ENCODE measurements around the gene ZBP1.

The ZBP1 gene

DNA sequence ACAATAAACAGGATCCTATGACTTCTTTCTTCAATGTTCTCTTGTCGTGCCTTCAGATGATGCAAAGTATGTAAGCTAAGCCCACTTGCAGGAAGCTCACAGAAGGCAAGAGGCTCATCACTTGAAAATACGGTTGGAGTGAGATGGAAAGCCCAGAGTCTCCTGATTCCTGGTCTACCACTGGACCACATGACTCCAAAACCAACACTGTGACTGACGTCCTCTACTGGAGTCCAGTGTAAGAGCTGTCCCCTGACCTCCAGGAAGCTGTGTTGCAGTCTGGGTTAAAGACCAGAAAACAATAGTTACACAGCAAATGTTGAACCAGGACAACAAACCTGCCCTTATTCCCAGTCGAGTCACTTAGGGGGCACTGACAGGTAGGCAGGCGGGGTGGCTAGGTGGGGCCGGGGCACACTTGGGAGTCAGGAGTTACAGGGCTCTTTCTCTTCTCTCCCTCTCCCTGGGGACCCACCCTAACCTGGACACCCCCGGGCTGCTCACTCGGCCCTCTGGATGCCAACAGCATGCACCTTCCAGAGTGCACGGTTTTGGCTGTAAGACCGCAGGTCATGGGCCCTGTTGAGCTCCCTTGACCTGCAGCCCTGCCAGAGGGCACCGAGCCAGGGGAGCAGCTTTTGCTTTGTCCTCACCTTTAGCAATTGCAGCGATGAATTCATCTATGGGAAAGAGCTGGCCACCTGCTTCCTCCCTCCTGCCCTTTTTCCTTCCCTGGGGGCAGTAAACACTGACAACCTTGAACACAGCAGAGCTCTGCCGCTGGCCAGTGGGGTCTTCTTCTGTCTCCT is 51.9 kb downstream of the ZBP1 start:
- DNase-seq: no peak

DNA sequence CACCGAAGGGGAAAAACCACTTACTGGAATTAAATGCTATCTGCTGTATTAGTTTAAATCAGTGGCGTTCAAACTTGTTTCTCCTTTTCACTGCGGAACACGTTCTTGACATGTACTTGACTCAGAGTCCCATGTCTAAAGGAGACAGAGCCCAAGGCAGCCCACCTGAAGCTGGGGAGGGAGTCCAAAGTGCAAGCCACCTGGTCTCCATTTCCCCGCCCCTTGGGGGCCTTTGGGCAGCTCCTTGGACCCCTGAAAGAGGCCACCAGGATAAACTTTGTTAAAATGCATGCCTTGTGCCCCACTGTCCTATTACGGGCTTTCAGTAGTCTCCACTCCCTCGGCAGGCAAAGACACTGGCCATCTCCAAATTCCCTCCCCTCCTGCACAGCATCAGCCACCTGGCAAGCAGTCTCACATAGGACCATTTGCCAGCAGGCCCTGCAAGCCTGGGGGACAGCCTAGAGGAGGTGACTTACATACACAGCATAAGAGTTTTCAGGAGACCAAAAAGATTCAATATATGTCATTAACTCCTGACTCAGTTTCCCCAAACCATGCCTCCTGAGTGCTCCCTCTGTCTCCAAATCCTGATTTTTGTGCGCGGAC is 52.7 kb downstream of the ZBP1 start:
- DNase-seq: no peak

DNA sequence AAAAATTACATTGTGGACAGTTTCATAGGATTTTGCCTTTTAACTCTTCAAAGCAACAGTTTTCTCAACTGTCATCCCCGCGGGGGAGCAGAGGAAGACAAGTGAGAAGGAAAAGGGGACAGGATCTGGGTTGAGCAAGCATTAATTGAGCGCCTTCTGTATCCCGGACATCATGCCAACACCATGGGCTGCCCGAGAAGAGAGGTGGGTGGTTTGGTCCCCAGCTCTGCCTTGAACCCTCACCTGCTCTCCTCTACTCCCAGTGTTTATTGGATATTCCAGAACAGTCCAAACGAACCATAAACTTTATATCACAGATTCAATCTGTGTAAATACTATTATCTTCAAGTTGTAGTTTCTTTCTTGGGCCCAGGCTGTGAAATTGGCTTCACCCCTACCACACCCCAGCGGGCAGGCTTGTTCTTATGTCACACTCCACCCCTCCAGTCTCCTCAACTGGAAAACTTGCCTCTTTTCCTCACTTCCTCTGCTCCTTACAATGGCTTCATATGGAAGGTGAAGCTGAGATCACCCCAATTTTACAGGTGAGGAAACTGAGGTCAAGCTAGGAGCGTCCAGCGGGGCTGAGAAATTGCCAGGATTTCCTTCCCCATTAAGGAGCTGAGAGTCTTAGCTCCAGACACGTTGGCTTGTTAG is 53.3 kb downstream of the ZBP1 start:
- DNase-seq: no peak

DNA sequence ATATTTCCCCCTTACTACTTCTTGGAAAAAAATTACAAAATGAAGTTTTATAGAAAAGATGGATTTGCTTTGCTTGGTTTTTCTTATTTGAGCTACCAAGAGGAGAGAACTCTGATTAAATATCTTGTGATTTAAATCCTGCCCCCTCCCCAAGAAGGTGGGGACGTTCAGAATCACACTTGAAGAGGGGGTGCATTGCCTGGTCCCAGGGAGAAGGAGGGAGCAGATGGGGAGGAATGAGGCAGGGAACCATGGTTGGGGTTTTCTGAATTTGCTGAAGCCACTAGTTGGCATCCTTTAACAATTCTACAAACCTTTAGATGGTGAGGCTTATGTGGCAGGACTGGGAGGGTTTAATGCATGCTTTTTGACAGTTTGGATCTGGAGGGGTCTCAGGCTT is 53.8 kb downstream of the ZBP1 start:
- DNase-seq: no peak

DNA sequence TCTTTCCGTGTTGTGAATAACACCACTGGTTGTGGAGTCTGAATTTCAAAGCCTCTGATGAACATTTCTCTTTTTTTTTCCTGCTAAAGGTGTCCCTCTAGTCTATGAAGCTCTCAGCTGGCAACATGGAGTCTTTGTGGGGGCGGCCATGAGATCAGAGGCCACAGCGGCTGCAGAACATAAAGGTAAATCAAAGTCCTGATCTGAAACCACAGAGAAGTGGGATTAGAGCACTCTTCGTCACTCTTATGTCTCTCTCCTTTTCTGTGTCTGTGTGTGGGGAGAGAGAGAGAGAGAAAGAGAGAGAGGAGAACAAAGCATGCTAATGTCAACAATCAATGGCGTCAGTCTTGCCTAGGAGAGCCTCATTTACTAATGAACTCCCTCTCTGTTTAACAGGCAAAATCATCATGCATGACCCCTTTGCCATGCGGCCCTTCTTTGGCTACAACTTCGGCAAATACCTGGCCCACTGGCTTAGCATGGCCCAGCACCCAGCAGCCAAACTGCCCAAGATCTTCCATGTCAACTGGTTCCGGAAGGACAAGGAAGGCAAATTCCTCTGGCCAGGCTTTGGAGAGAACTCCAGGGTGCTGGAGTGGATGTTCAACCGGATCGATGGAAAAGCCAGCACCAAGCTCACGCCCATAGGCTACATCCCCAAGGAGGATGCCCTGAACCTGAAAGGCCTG is 55.1 kb downstream of the ZBP1 start:
- DNase-seq: no peak

DNA sequence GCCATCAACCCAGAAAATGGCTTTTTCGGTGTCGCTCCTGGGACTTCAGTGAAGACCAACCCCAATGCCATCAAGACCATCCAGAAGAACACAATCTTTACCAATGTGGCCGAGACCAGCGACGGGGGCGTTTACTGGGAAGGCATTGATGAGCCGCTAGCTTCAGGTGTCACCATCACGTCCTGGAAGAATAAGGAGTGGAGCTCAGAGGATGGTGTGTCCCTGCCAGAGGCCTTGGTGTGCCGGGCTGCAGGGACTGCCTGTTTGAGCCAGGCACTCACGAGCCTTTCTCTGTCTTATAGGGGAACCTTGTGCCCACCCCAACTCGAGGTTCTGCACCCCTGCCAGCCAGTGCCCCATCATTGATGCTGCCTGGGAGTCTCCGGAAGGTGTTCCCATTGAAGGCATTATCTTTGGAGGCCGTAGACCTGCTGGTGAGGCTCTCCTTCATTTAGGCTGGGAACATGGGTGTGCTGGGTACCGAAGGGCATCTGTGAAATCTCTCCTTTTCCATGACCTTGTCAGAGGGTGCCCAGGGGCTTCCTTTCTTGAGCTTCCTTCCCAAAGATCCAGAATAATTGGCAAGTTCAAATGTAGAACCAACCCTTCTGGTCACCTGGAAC is 55.9 kb downstream of the ZBP1 start:
- no peak for DNase-seq

DNA sequence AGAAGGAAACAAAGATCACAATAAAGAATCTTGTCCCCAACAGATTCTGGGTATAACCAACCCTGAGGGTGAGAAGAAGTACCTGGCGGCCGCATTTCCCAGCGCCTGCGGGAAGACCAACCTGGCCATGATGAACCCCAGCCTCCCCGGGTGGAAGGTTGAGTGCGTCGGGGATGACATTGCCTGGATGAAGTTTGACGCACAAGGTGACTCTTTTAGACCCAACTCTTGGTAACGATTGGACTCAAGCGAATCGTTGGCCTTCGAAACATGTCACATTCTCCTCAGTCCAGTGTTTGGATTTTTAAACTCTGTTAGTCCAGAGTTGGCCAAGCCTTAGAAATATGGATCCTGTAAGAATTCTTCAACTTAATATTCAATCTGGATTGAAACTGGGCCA is 56.7 kb downstream of the ZBP1 start:
- DNase-seq: no peak

DNA sequence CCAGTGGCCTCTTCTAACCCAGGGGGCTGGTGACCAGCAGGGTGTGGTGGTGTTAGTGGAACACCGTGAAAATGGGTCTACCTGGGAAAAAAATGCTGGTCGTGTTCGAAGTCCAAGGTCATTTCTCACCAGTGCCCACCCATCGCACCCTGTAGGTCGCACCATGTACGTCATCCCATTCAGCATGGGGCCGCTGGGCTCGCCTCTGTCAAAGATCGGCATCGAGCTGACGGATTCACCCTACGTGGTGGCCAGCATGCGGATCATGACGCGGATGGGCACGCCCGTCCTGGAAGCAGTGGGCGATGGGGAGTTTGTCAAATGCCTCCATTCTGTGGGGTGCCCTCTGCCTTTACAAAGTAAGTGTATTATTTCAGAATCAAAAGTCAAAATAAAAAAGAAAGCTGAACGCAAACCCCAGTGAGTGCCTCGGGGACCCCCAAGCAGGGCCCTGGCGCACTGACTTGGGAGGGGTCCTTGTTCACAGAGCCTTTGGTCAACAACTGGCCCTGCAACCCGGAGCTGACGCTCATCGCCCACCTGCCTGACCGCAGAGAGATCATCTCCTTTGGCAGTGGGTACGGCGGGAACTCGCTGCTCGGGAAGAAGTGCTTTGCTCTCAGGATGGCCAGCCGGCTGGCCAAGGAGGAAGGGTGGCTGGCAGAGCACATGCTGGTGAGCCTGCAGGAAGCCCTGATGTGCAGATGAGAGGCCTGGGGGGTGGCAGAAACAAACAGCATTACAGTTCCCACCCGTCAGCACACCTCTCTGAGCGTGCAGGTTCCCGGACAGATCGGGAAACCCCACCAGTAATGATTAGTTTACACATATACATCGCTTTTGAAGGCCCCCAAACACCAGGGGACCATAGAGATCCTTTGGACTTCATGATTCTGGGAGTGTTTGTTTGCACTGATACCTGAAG is 57.4 kb downstream of the ZBP1 start:
- no peak for DNase-seq

DNA sequence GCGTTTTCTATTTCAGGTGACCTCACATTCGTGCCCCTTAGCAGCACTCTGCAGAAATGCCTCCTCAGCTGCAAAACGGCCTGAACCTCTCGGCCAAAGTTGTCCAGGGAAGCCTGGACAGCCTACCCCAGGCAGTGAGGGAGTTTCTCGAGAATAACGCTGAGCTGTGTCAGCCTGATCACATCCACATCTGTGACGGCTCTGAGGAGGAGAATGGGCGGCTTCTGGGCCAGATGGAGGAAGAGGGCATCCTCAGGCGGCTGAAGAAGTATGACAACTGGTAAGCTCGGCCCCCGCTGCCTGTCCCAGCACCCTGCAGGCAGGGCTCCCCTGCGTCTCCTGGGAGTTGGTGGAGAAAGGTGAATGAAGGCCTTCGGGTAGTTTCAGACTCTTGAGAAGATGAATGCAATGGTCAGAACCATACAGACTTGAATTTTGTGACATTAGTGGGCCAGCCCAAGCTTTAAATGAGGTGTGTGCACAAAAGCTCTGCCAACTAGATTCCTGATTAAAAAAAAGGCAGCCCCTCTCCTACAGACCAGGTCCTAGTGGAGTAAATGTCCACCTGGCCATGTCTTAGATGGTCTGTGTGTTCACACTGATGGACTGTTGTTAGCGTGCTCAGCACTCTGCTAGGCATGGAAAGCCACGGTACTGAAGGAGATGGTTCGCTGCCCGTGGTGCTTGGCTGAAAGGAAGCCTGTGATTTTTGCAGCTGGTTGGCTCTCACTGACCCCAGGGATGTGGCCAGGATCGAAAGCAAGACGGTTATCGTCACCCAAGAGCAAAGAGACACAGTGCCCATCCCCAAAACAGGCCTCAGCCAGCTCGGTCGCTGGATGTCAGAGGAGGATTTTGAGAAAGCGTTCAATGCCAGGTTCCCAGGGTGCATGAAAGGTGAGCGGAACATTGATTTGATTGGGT is 58.6 kb downstream of the ZBP1 start:
- no peak for DNase-seq

DNA sequence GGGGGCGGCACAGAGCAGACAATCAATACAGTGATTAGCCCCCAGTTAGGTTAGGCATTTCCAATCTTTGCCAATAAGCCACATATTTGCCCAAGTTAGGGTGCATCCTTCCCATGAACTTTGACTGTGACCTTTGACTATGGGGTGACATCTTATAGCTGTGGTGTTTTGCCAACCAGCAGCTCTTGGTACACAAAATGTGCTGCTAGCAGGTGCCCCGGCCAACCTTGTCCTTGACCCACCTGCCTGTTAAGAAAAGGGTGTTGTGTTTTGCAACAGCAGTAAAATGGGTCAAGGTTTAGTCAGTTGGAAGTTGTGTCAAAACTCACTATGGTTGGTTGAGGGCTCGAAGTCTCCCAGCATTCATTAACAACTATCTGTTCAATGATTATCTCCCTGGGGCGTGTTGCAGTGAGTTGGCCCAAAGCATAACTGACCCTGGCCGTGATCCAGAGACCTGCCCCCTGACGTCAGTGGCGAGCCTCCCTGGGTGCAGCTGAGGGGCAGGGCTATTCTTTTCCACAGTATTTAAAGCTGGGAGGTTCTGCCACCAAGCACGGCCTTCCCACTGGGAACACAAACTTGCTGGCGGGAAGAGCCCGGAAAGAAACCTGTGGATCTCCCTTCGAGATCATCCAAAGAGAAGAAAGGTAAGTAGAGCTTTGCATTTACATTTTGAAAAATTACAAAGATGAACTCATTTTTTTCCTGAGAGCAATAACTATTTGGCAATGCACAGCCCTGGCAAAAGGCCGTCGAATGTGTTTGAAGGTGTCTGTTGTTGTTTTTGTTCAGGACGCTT is 59.5 kb downstream of the ZBP1 start, which contains the start of gene PCK1:
TSS of gene PCK1 (plus strand) at position 557 of the 802 bp plus-strand sequence. CDS start 302 bp downstream, outside the sequence.
- no peak for DNase-seq

DNA sequence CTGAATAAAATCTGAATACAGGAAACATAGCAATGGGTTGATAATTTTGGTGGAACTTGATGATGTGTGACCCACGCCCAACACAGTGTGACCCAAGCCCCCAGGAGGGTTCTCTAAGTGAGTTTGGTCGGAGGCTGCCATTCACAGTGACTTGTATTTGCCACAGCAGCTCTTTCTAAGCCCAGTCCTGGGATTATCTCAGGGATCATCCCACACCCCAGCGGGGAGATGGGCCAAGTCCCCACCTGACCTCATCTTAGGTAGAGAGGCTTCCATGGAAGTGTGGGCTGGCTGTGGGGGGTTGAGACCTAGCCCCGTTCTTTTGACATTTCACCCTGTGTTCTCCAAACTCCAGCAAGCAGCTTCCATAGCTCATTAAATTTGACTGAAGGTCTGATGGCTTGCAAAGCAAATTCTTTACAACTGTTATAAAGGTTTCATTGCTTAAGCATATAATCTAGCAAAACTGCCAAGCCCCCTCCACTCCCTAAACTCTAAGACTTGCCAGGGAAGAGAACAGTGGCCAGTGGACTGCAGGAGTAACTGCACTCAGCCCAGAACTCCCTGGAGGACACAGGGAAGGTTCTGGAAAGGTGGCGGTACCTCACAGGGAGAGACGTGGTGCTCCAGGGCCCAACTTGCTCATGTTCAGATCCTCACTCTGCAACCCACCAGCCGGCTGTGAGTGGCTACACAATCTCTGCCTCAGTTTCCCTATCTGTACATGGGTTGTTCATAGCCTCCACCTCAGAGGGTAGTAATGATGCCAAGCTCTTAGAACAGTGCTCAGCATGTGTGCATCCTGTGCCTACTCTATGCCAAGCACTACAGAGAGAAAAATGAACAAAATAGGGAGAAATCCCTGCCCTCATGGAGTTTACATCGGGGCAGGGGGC is 60.3 kb downstream of the ZBP1 start:
- DNase-seq: no peak

DNA sequence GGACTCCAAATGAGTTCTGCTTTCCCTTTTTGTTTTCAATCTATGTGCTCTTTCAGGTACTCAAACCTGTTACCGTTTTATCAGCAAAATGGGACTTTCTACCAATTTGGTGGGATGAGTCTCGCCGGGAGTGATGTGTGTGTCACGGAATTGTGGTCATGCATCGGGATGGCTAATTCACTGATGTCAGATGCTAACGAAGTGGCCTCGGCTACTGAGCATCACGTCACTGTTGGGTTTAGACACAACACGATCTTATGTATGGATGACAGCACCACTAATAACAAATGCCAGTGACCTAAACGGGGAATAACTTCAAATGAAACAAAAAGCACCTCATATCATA is 61.0 kb downstream of the ZBP1 start:
- DNase-seq: no peak

DNA sequence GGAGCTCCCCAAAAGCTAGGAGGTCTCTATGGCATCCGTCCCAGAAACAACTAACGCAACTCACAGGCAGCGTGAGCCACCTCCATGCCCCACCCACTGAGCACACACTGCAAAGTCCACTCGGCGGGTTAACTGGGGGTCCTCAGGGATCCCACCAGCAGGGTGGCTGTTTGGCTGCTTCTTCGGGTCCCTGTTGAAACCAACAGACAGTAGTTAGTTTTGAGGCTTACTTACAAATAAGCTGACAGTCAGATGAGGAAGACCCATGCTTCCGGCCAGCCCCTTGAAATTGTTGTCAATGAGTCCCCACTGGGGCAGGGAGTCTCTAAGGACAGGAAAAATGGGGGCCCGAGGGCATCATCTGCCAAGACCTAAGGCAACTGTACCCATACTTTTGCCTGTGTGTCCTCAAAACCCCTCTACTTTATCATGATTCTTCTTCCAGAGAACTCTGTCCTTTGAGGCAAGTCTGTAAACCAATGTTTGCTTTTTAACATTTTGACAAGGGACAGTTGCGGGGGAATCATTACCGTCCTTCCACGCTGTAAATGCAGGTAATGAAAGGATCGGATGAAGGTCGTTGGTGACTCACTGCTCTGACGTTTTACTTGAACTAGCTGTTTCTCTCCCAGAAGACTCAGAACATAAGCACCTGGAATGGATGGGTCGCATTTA is 61.5 kb downstream of the ZBP1 start:
- DNase-seq: no peak

DNA sequence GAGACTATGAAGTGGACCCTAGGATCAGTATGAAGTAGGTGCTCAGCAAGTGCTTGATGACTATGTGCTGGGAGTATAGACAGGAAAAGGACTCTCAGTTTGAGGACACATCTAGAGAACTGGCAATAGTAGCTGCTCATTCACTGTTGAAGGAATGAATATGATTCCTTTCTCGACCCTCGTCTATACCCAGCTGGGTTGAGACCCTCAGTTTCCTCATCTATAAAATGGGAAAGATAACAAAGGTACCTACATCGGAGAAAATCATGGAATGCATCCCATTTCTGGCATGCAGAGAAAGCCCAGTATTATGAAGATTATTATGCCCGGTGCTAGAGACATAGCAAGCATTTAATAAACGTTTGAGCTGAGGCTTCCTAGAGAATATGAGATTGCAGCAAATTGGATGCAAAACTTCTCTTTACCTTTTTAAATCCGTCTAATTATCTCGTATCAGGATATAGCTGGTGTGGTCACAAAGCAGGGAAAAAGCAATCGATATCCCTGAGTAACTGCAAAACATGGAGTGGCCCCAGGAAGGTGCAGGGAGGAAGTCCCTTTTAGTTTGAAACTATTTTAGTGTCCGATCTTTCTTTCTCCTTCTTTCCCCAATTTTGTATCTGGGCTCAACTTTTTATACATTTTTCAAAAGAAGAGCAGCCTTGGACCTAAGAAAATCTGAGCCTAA is 62.2 kb downstream of the ZBP1 start:
- no peak for DNase-seq

DNA sequence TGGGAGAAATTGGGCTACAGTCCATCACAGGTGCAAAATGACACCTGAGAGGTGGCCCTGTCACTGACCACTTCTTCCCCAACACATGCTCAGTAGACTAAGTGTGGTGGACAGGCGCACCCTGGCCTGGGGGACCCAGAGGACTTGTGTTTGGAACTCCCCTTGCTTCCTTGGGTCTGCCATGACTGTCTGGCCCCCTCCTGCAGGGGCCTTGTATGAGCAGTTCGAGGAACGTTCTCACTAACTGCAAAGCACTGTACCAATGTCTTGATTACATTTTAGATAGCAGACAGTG is 63.3 kb downstream of the ZBP1 start:
- no peak for DNase-seq

DNA sequence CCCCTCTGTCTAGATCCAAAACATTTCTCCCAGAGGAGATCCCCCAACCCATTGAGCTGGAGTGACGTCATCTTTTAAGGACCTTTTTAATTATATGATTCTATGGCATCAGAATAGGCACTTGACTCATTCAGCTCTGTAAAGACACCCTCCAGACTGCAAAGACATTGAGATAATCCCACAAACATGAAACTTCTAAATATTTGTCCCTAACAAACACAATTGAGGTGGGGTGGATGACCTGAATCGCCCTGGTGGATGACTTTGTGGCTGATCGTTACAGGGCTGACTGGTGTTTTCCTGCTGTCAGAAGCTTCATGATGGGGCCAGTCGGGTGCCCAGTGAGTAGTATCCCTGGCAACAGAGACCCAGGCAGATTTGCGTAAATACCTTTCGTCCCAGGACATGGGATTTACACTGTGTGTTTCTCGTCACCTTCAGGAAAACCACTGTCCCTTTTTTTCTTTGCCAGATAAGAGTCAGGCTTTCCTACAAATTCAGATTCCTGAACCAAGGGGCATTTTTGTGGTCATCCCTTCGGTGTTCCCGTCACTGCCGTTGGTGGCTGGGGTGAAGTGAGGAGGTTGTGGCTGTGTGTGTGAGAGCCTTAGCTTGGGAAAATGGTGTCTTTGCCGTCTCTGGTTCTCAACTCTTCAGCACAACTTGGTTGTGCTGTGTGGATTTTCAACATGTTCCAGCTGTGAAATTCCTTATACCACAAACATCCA is 64.6 kb downstream of the ZBP1 start:
- no peak for DNase-seq
